K562 (cell line): ENCODE results near the gene PDPK1. TPM values are rescaled to one million over a fixed set of nuclear protein-coding genes. Genes with fewer than 3 reads are reported as not detected.

Source experiments
- NCOA4 ChIP-seq: fragments of 450-650 bp; IDR thresholded peaks from 2 replicates; pipeline ENCODE4 v1.6.1; 2018; ENCODE audit warnings: mild to moderate bottlenecking; ENCODE audit not compliant: partially characterized antibody
- NR1H2 ChIP-seq: sonication (generic); formaldehyde crosslinking; IDR thresholded peaks from 2 replicates; pipeline ENCODE4 v1.4.0; 2020; ENCODE audit warnings: mild to moderate bottlenecking, missing genetic modification reagents
- PHF20 ChIP-seq: fragments of 450-650 bp; IDR thresholded peaks from 2 replicates; pipeline ENCODE4 v1.6.1; 2018; ENCODE audit not compliant: partially characterized antibody
- PRMT5 ChIP-seq: sonication (generic); formaldehyde crosslinking; IDR thresholded peaks from 2 replicates; pipeline ENCODE4 v1.5.0; 2020; ENCODE audit warnings: missing genetic modification reagents
- TBP ChIP-seq: optimal IDR thresholded peaks from 2 replicates; pipeline ENCODE3; 2011; ENCODE audit warnings: low read depth, low read length, improper control_type of control experiment
- U2AF1 ChIP-seq: fragments of 200-400 bp; formaldehyde crosslinking; optimal IDR thresholded peaks from 2 replicates; pipeline ENCODE3; 2017; ENCODE audit warnings: mild to moderate bottlenecking, low read depth, low read length, moderate library complexity
- ZBTB7A ChIP-seq: IDR thresholded peaks from 2 replicates; pipeline ENCODE4 v1.6.1; 2011; ENCODE audit warnings: low read depth, mild to moderate bottlenecking, low read length, moderate library complexity, borderline replicate concordance; ENCODE audit not compliant: control insufficient read depth
- polyA plus RNA-seq, 8 experiments: library from polyadenylated mRNA; depleted of rRNA in 4 of 8; stranded (reverse) in 5 of 8; unstranded in 3 of 8; fragments of >200 nt; fragmentation: Nextera tagmentation in 2 of 8; fragmentation: Illumina TruSeq in 1 of 8; extraction: Ambion mirVana in 2 of 8; extraction: Trizol in 1 of 8; gene quantifications; 2 replicates each; pipeline versions ENCODE4 v1.2.1 to v1.2.3, GENCODE V29; 2011 to 2014; ENCODE audit warnings: inconsistent platforms in 1 of 8, missing spikeins in 1 of 8
- total RNA-seq, 7 experiments: library from RNA; depleted of rRNA in 6 of 7; stranded (reverse); fragments of >200 nt in 6 of 7; fragmentation: Illumina TruSeq in 2 of 7; extraction: Trizol in 2 of 7; gene quantifications; 2 replicates each; pipeline versions ENCODE4 v1.2.1 to v1.2.3, GENCODE V29; 2011 to 2021; ENCODE audit warnings: low replicate concordance in 1 of 7
- TF ChIP-seq, protein P1 (sequence below): fragments of 450-650 bp; IDR thresholded peaks from 2 replicates; pipeline ENCODE4 v1.6.1; 2016; ENCODE audit warnings: mild to moderate bottlenecking, moderate library complexity
- TF ChIP-seq, protein P2 (sequence below): fragments of 450-650 bp; formaldehyde crosslinking; IDR thresholded peaks from 2 replicates; pipeline ENCODE4 v1.4.0; 2020; ENCODE audit warnings: mild to moderate bottlenecking, moderate library complexity
- TF ChIP-seq, protein P3 (sequence below): fragments of 250-450 bp; sonication (Bioruptor Pico); IDR thresholded peaks from 2 replicates; pipeline ENCODE4 v1.5.0; 2021
- TF ChIP-seq, protein P4 (sequence below): sonication (generic); formaldehyde crosslinking; IDR thresholded peaks from 2 replicates; pipeline ENCODE4 v1.8.0; 2022; ENCODE audit warnings: mild to moderate bottlenecking, low read depth, missing genetic modification reagents

The PDPK1 gene
- total and polyA plus RNA-seq, 9 of the 15 experiments (the other 6 are each of a cell fraction or from before 2014, with no cell fraction given) = 4.0 to 37.2 (median 18.7) TPM

DNA sequence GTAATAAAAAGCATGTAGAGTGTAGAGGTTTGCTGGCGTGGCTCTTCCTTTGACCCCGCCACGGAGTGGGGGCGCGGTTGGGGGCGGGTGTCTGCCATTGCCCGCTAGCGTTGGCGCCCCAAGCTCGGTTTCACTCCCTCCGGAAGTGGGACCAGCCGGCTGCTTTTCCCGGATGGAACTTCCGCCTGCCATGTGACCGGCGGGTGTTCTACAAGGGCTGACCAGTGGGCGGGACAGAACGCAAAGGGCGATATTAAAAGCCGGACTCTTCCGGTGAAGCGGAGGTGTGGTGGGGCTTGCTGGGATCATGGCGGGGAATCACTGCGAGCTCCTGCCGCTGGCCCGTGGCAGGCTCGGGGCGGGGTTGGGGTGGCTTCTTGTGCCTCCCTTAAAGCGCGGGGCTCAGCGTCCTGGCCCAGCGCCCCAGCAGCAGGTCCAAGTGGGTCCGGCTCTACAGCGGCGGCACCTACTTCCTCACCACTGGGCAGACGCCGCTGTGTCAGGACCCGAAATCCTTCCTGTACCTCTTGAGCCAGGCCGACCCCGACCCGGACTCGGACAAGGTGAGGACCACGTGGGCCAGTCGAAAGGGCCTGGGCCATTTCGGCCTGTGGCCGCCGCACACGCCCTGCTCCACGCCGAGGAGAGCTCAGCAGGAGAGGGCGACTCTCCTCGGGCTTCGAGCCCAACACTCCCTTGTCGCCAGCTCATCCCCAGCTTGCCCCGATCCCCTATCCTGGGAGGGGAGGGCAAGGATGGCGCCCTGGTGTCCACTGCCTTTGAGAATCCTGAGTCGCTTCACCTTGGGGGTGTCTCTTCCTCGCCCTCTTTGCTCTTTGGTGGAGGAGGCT lies 65.6 kb downstream of the PDPK1 start (continued):
- TF ChIP-seq, protein P1, sequence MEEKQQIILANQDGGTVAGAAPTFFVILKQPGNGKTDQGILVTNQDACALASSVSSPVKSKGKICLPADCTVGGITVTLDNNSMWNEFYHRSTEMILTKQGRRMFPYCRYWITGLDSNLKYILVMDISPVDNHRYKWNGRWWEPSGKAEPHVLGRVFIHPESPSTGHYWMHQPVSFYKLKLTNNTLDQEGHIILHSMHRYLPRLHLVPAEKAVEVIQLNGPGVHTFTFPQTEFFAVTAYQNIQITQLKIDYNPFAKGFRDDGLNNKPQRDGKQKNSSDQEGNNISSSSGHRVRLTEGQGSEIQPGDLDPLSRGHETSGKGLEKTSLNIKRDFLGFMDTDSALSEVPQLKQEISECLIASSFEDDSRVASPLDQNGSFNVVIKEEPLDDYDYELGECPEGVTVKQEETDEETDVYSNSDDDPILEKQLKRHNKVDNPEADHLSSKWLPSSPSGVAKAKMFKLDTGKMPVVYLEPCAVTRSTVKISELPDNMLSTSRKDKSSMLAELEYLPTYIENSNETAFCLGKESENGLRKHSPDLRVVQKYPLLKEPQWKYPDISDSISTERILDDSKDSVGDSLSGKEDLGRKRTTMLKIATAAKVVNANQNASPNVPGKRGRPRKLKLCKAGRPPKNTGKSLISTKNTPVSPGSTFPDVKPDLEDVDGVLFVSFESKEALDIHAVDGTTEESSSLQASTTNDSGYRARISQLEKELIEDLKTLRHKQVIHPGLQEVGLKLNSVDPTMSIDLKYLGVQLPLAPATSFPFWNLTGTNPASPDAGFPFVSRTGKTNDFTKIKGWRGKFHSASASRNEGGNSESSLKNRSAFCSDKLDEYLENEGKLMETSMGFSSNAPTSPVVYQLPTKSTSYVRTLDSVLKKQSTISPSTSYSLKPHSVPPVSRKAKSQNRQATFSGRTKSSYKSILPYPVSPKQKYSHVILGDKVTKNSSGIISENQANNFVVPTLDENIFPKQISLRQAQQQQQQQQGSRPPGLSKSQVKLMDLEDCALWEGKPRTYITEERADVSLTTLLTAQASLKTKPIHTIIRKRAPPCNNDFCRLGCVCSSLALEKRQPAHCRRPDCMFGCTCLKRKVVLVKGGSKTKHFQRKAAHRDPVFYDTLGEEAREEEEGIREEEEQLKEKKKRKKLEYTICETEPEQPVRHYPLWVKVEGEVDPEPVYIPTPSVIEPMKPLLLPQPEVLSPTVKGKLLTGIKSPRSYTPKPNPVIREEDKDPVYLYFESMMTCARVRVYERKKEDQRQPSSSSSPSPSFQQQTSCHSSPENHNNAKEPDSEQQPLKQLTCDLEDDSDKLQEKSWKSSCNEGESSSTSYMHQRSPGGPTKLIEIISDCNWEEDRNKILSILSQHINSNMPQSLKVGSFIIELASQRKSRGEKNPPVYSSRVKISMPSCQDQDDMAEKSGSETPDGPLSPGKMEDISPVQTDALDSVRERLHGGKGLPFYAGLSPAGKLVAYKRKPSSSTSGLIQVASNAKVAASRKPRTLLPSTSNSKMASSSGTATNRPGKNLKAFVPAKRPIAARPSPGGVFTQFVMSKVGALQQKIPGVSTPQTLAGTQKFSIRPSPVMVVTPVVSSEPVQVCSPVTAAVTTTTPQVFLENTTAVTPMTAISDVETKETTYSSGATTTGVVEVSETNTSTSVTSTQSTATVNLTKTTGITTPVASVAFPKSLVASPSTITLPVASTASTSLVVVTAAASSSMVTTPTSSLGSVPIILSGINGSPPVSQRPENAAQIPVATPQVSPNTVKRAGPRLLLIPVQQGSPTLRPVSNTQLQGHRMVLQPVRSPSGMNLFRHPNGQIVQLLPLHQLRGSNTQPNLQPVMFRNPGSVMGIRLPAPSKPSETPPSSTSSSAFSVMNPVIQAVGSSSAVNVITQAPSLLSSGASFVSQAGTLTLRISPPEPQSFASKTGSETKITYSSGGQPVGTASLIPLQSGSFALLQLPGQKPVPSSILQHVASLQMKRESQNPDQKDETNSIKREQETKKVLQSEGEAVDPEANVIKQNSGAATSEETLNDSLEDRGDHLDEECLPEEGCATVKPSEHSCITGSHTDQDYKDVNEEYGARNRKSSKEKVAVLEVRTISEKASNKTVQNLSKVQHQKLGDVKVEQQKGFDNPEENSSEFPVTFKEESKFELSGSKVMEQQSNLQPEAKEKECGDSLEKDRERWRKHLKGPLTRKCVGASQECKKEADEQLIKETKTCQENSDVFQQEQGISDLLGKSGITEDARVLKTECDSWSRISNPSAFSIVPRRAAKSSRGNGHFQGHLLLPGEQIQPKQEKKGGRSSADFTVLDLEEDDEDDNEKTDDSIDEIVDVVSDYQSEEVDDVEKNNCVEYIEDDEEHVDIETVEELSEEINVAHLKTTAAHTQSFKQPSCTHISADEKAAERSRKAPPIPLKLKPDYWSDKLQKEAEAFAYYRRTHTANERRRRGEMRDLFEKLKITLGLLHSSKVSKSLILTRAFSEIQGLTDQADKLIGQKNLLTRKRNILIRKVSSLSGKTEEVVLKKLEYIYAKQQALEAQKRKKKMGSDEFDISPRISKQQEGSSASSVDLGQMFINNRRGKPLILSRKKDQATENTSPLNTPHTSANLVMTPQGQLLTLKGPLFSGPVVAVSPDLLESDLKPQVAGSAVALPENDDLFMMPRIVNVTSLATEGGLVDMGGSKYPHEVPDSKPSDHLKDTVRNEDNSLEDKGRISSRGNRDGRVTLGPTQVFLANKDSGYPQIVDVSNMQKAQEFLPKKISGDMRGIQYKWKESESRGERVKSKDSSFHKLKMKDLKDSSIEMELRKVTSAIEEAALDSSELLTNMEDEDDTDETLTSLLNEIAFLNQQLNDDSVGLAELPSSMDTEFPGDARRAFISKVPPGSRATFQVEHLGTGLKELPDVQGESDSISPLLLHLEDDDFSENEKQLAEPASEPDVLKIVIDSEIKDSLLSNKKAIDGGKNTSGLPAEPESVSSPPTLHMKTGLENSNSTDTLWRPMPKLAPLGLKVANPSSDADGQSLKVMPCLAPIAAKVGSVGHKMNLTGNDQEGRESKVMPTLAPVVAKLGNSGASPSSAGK = peak; percentile 60; the same call in 1 of the 2 replicates
- TF ChIP-seq PHF20 = peak; percentile 99
- TF ChIP-seq, protein P2, sequence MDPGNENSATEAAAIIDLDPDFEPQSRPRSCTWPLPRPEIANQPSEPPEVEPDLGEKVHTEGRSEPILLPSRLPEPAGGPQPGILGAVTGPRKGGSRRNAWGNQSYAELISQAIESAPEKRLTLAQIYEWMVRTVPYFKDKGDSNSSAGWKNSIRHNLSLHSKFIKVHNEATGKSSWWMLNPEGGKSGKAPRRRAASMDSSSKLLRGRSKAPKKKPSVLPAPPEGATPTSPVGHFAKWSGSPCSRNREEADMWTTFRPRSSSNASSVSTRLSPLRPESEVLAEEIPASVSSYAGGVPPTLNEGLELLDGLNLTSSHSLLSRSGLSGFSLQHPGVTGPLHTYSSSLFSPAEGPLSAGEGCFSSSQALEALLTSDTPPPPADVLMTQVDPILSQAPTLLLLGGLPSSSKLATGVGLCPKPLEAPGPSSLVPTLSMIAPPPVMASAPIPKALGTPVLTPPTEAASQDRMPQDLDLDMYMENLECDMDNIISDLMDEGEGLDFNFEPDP = no peak
- peak; percentile 92 for TF ChIP-seq TBP
- TF ChIP-seq NCOA4 = no peak
- peak; percentile 63; the same call in 1 of the 2 replicates for TF ChIP-seq NR1H2 (CRISPR knock-in tag)
- TF ChIP-seq ZBTB7A = peak; percentile 96
- TF ChIP-seq, protein P3, sequence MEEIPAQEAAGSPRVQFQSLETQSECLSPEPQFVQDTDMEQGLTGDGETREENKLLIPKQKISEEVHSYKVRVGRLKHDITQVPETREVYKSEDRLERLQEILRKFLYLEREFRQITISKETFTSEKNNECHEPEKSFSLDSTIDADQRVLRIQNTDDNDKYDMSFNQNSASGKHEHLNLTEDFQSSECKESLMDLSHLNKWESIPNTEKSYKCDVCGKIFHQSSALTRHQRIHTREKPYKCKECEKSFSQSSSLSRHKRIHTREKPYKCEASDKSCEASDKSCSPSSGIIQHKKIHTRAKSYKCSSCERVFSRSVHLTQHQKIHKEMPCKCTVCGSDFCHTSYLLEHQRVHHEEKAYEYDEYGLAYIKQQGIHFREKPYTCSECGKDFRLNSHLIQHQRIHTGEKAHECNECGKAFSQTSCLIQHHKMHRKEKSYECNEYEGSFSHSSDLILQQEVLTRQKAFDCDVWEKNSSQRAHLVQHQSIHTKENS (CRISPR knock-in tag) = no peak
- TF ChIP-seq U2AF1 = peak; percentile 23
- TF ChIP-seq, protein P4, sequence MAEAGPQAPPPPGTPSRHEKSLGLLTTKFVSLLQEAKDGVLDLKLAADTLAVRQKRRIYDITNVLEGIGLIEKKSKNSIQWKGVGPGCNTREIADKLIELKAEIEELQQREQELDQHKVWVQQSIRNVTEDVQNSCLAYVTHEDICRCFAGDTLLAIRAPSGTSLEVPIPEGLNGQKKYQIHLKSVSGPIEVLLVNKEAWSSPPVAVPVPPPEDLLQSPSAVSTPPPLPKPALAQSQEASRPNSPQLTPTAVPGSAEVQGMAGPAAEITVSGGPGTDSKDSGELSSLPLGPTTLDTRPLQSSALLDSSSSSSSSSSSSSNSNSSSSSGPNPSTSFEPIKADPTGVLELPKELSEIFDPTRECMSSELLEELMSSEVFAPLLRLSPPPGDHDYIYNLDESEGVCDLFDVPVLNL = no peak
- TF ChIP-seq PRMT5 (CRISPR knock-in tag) = no peak
